ENCODE measurements around the gene QKI. TPM values are rescaled to one million over a fixed set of nuclear protein-coding genes. Genes with fewer than 3 reads are reported as not detected.
"Not testable (repeated sequence)": the region's sequence is repeated elsewhere in the genome, so short reads cannot be mapped to it uniquely, and the experiment has no call there.

Gene QKI
- total and polyA plus RNA-seq, 3 experiments from 2014 or later: 27.5 to 58.8 (median 56.5) TPM

DNA sequence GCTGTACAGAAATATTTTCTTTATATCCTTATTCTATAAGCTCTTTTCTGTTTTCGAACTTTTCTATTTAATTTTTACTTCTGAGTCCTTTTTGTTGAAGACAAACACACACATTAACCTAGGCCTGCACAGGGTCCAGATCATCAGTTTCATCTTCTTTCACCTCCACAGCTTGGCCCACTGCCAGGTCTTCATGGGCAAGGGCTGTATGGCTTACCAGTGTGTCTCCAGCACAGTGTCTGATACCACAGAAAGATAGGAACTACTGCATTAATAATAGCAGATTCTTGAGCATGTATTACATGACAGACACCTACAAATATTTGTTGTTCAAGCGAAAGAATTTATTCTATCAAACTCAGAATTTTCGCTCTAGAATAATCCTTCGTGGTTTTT lies 24.4 kb downstream of the QKI start:
- H3K4me3 ChIP-seq (ENCODE audit: low read length): no peak overlapping the region
- Mint-ChIP-seq H3K27ac (peak overlapping the region in 1 of 8 donors; percentile 25), H3K4me3 (no peak overlapping the region), H3K36me3 (peaks cover 0 to 4% (median 0%) of the 10 kb centered on the region in 3 donors), H3K27me3 (no peaks in the 10 kb centered on the region), H3K9me3 (no peaks in the 10 kb centered on the region), H3K4me1 (peaks cover 44 to 76% (median 71%) of the 10 kb centered on the region in 3 donors)
- DNase-seq: peak in 4 of 5 donors; percentile 12 to 58 (median 27)
- peaks cover 5% of the 10 kb centered on the region for H3K4me1 ChIP-seq (ENCODE audit: insufficient read depth, low read length)
- CTCF ChIA-PET: no interaction called here
- POLR2A ChIA-PET: interaction anchor here (0.7 kb wide), 1 partner anchor 10 kb away, joined by 7 read pairs; no protein-coding TSS in a partner anchor
- no peak overlapping the region for H3K27ac ChIP-seq (ENCODE audit: low read depth, low read length)
- no peaks in the 10 kb centered on the region for H3K36me3 ChIP-seq (ENCODE audit: insufficient read depth, low read length)
- no peaks in the 10 kb centered on the region for H3K9me3 ChIP-seq (ENCODE audit: low read length)
- no peaks in the 10 kb centered on the region for H3K27me3 ChIP-seq (ENCODE audit: insufficient read depth, low read length, poor library complexity, severe bottlenecking)

DNA sequence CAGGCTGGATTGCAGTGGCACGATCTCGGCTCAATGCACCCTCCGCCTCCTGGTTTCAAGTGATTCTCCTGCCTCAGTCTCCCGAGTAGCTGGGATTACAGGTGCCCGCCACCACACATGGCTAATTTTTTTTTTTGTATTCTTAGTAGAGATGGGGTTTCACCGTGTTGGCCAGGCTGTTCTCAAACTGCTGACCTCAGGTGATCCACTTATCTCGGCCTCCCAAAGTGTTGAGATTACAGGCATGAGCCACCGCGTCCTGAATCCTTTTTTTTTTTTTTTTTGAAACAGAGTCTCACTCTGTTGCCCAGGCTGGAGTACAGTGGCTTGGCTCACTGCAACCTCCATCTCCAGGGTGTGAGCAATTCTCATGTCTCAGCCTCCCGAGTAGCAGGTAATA lies 24.9 kb downstream of the QKI start:
- not testable (repeated sequence) for H3K9me3 Mint-ChIP-seq; H3K9me3 ChIP-seq (ENCODE audit: low read length); H3K4me3 ChIP-seq (ENCODE audit: low read length); H3K27ac ChIP-seq (ENCODE audit: low read depth, low read length); H3K36me3 ChIP-seq (ENCODE audit: insufficient read depth, low read length); H3K27ac Mint-ChIP-seq; H3K4me3 Mint-ChIP-seq; DNase-seq; H3K27me3 ChIP-seq (ENCODE audit: insufficient read depth, low read length, poor library complexity, severe bottlenecking); H3K4me1 ChIP-seq (ENCODE audit: insufficient read depth, low read length); H3K36me3 Mint-ChIP-seq; H3K27me3 Mint-ChIP-seq
- H3K4me1 Mint-ChIP-seq: peaks cover 44 to 77% (median 73%) of the 10 kb centered on the region in 3 donors
- ChIA-PET POLR2A (interaction anchor here (0.7 kb wide), 1 partner anchor 10 kb away, joined by 7 read pairs; no protein-coding TSS in a partner anchor), CTCF (interaction anchor here (0.8 kb wide), 1 partner anchor 23 kb away, joined by 3 read pairs; no protein-coding TSS in a partner anchor)

DNA sequence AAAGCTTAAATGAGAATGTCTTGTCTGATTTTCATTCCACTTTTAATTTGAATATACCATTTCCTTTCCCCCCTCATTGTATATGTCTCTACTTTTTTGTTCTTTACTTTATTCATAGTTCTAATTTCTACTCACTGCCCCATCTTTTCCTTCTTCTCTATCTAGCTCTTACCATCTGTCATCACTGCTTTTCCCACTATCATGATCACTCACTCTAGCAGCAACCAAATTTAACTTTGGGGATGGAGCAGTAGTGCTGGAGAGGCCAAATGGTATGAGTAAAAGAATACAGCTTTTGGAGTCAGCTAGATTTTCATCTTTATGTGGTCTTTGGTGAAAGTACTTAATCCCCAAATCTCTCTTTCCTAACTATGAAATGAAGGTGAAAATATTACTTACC lies 25.5 kb downstream of the QKI start:
- Histone ChIP-seq H3K9me3 (ENCODE audit: low read length) (no peaks in the 10 kb centered on the region), H3K4me1 (ENCODE audit: insufficient read depth, low read length) (peaks cover 8% of the 10 kb centered on the region), H3K4me3 (ENCODE audit: low read length) (no peak overlapping the region), H3K27me3 (ENCODE audit: insufficient read depth, low read length, poor library complexity, severe bottlenecking) (no peaks in the 10 kb centered on the region), H3K36me3 (ENCODE audit: insufficient read depth, low read length) (no peaks in the 10 kb centered on the region), H3K27ac (ENCODE audit: low read depth, low read length) (no peak overlapping the region)
- no peak for DNase-seq
- ChIA-PET CTCF (interaction anchor here (0.8 kb wide), 1 partner anchor 24 kb away, joined by 3 read pairs; no protein-coding TSS in a partner anchor), POLR2A (no interaction called here)
- Mint-ChIP-seq H3K4me1 (peaks cover 43 to 76% (median 71%) of the 10 kb centered on the region in 3 donors), H3K27ac (peak overlapping the region in 2 of 8 donors; percentile 0 to 11), H3K27me3 (no peaks in the 10 kb centered on the region), H3K9me3 (no peaks in the 10 kb centered on the region), H3K4me3 (no peak overlapping the region), H3K36me3 (peaks cover 0 to 5% (median 0%) of the 10 kb centered on the region in 3 donors)

DNA sequence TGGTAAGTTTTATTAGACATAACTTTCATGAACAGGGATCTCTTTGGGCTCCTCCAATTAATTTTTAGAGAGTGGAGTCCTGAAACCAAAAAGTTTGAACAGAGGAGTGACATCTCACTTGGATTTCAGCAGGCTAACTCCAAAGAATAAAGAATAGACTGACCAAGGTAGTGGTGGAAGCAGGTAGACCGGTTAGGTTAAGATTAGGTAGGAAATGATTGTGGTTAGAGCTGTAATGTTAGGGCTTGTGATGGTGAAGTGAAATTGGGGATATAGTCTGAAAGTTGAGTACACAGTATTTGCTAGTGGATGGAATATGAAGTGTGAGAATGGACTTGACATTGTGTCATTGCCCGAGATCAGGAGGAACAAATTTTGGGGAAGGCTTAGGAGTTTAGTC lies 27.8 kb downstream of the QKI start:
- peaks cover 0 to 5% (median 1%) of the 10 kb centered on the region in 3 donors for H3K36me3 Mint-ChIP-seq
- Histone ChIP-seq H3K9me3 (ENCODE audit: low read length) (no peaks in the 10 kb centered on the region), H3K27me3 (ENCODE audit: insufficient read depth, low read length, poor library complexity, severe bottlenecking) (no peaks in the 10 kb centered on the region), H3K4me1 (ENCODE audit: insufficient read depth, low read length) (peaks cover 8% of the 10 kb centered on the region), H3K36me3 (ENCODE audit: insufficient read depth, low read length) (no peaks in the 10 kb centered on the region), H3K27ac (ENCODE audit: low read depth, low read length) (no peak overlapping the region), H3K4me3 (ENCODE audit: low read length) (no peak overlapping the region)
- H3K9me3 Mint-ChIP-seq: no peaks in the 10 kb centered on the region
- no peak for DNase-seq
- H3K4me3 Mint-ChIP-seq: peak overlapping the region in 1 of 7 donors; percentile 11
- ChIA-PET CTCF (no interaction called here), POLR2A (no interaction called here)
- peaks cover 36 to 67% (median 61%) of the 10 kb centered on the region in 3 donors for H3K4me1 Mint-ChIP-seq
- no peaks in the 10 kb centered on the region for H3K27me3 Mint-ChIP-seq
- no peak overlapping the region for H3K27ac Mint-ChIP-seq

DNA sequence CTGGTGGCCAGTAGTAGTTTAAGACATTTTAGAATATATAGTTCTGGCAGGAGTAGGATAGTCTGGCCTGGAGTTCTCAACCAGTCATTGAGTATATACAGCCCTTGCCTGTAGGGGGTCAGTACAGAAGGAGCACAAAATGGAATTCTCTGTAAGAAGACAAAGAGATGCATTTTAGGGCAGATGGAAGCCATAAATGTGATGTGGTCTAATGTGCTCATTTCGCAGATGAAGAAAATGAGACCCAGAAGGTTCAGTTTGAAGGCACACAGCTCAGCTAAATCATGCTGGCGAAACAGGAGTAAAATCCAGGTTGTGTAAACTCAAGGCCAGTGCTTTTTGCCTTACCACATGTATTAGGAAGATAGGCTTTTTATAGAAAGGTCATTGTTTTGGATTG lies 29.6 kb downstream of the QKI start:
- Mint-ChIP-seq H3K27me3 (no peaks in the 10 kb centered on the region), H3K9me3 (no peaks in the 10 kb centered on the region), H3K4me1 (peaks cover 31 to 57% (median 47%) of the 10 kb centered on the region in 3 donors), H3K4me3 (no peak overlapping the region), H3K27ac (peak overlapping the region in 2 of 8 donors; percentile 24 to 63), H3K36me3 (peaks cover 0 to 5% (median 1%) of the 10 kb centered on the region in 3 donors)
- no peak for DNase-seq
- Histone ChIP-seq H3K27me3 (ENCODE audit: insufficient read depth, low read length, poor library complexity, severe bottlenecking) (no peaks in the 10 kb centered on the region), H3K36me3 (ENCODE audit: insufficient read depth, low read length) (no peaks in the 10 kb centered on the region), H3K4me3 (ENCODE audit: low read length) (no peak overlapping the region), H3K27ac (ENCODE audit: low read depth, low read length) (no peak overlapping the region), H3K9me3 (ENCODE audit: low read length) (no peaks in the 10 kb centered on the region), H3K4me1 (ENCODE audit: insufficient read depth, low read length) (peaks cover 8% of the 10 kb centered on the region)
- CTCF ChIA-PET: no interaction called here
- POLR2A ChIA-PET: no interaction called here

DNA sequence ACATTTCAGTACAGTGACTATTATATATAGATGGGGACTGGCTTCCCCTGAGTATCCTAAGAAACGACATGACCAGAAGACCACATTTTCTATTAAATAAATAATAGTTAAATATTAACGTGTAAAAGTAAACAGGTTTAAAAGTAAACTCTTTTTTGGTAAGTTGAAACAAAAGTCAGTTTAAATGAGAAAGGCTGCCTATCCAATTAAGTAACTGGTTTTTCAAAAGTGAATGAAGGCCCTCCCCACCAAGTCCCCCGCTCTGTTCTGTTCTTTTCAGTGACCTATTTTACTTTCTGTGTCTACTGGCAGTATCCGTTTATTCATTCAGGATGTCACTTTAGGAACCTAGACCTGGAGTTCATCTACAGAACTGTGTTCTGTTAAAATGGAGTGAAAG lies 32.0 kb downstream of the QKI start:
- Histone ChIP-seq H3K4me1 (ENCODE audit: insufficient read depth, low read length) (peaks cover 8% of the 10 kb centered on the region), H3K27me3 (ENCODE audit: insufficient read depth, low read length, poor library complexity, severe bottlenecking) (no peaks in the 10 kb centered on the region), H3K9me3 (ENCODE audit: low read length) (no peaks in the 10 kb centered on the region), H3K4me3 (ENCODE audit: low read length) (no peak overlapping the region), H3K36me3 (ENCODE audit: insufficient read depth, low read length) (no peaks in the 10 kb centered on the region), H3K27ac (ENCODE audit: low read depth, low read length) (no peak overlapping the region)
- peaks cover 28 to 48% (median 37%) of the 10 kb centered on the region in 3 donors for H3K4me1 Mint-ChIP-seq
- CTCF ChIA-PET: no interaction called here
- no peak overlapping the region for H3K4me3 Mint-ChIP-seq
- DNase-seq: no peak
- no peak overlapping the region for H3K27ac Mint-ChIP-seq
- POLR2A ChIA-PET: no interaction called here
- H3K36me3 Mint-ChIP-seq: peaks cover 0 to 2% (median 1%) of the 10 kb centered on the region in 3 donors
- H3K27me3 Mint-ChIP-seq: no peaks in the 10 kb centered on the region
- H3K9me3 Mint-ChIP-seq: no peaks in the 10 kb centered on the region

DNA sequence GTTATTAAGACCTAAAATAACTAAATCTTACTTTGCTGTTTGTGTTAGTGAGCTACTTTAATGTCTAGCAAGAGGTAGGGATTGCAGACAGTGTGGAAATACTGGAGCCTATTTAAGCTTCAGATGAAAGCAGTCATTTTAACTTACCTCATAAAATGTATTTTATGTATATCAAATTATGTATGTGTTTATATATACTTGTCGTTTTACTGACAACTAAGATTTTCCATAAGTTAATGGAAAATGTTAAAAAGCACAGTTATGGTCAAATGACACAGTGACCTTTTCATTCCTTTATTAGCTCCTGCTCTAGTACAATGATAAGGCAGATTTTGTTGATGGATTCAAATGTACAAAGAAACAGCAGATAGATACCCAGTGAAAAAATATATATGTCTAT lies 34.6 kb downstream of the QKI start:
- Mint-ChIP-seq H3K36me3 (peaks cover 0 to 1% (median 0%) of the 10 kb centered on the region in 3 donors), H3K27me3 (no peaks in the 10 kb centered on the region), H3K27ac (no peak overlapping the region), H3K9me3 (no peaks in the 10 kb centered on the region), H3K4me1 (peaks cover 18 to 37% (median 26%) of the 10 kb centered on the region in 3 donors), H3K4me3 (no peak overlapping the region)
- ChIA-PET CTCF (no interaction called here), POLR2A (interaction anchor here (0.5 kb wide), 1 partner anchor 10 kb away, joined by 7 read pairs; no protein-coding TSS in a partner anchor)
- H3K27ac ChIP-seq (ENCODE audit: low read depth, low read length): no peak overlapping the region
- H3K4me1 ChIP-seq (ENCODE audit: insufficient read depth, low read length): peaks cover 1% of the 10 kb centered on the region
- no peaks in the 10 kb centered on the region for H3K9me3 ChIP-seq (ENCODE audit: low read length)
- no peaks in the 10 kb centered on the region for H3K27me3 ChIP-seq (ENCODE audit: insufficient read depth, low read length, poor library complexity, severe bottlenecking)
- DNase-seq: no peak
- H3K4me3 ChIP-seq (ENCODE audit: low read length): no peak overlapping the region
- H3K36me3 ChIP-seq (ENCODE audit: insufficient read depth, low read length): no peaks in the 10 kb centered on the region

DNA sequence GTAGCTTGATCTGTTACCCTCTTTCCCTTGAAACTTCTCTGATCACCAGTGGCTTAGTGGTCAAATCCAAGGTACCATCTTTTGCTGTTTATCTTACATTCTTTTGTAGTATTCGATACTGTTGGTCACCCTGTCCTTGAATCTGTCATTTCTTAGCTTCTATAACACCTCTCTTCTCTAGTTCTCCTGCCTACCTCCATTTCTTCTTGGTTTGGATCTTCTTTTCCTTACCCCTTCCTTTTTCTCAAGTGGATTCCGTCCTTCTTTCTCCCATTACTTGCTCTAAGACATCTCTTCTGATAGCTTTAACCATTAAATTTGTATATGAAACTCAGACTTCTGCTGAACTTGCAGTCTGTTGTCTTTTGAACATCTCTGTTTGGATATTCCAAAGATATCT lies 39.9 kb downstream of the QKI start:
- ChIA-PET CTCF (no interaction called here), POLR2A (interaction anchor here (0.9 kb wide), 1 partner anchor 19 kb away, joined by 3 read pairs; no protein-coding TSS in a partner anchor)
- no peaks in the 10 kb centered on the region for H3K9me3 ChIP-seq (ENCODE audit: low read length)
- Mint-ChIP-seq H3K4me1 (peaks cover 48 to 63% (median 49%) of the 10 kb centered on the region in 3 donors), H3K36me3 (peaks cover 0 to 5% (median 4%) of the 10 kb centered on the region in 3 donors), H3K27ac (no peak overlapping the region), H3K27me3 (no peaks in the 10 kb centered on the region), H3K9me3 (no peaks in the 10 kb centered on the region), H3K4me3 (no peak overlapping the region)
- H3K27me3 ChIP-seq (ENCODE audit: insufficient read depth, low read length, poor library complexity, severe bottlenecking): no peaks in the 10 kb centered on the region
- no peaks in the 10 kb centered on the region for H3K36me3 ChIP-seq (ENCODE audit: insufficient read depth, low read length)
- H3K4me1 ChIP-seq (ENCODE audit: insufficient read depth, low read length): peaks cover 21% of the 10 kb centered on the region
- H3K27ac ChIP-seq (ENCODE audit: low read depth, low read length): no peak overlapping the region
- DNase-seq: no peak
- no peak overlapping the region for H3K4me3 ChIP-seq (ENCODE audit: low read length)

Measured in CD8-positive, alpha-beta memory T cell (primary cell).